ENCODE results near the gene MACROD2. TPM values are rescaled to one million over a fixed set of nuclear protein-coding genes. Genes with fewer than 3 reads are reported as not detected.

The MACROD2 gene
- total RNA-seq, 2 donors from 2014 or later: not detected

GRCh38 chr20:15060265-15061060, 1065.1 kb downstream of the MACROD2 start:
- no peak for ATAC-seq (replicated peaks in 1 of 2)
- H3K36me3 Mint-ChIP-seq (ENCODE audit: insufficient read depth in 2 of 2): peaks cover 0 to 2% of the 10 kb centered on the region in 2 donors

DNA sequence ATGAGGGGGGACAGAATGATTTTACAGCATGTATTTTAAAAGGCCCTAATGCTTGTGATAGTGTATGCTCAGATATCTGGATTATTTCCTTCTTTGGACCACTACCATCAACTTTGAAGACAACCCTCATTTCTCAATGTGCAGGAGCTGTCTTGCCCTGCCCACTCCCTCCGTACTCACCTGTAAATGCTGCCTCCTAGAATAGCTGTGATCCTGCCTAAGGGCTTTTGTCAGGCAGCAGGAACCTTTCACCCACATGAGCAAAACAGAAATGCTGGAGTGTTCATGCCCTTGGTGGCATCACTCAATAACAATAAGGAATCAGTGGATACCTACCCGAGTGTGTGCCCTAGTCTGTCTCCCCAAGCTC, 1065.7 kb downstream of the MACROD2 start:
- Mint-ChIP-seq H3K4me3 (no peak overlapping the region), H3K27ac (no peak overlapping the region), H3K9me3 (peaks cover 0 to 3% of the 10 kb centered on the region in 2 donors), H3K27me3 (ENCODE audit: low read depth) (no peaks in the 10 kb centered on the region), H3K36me3 (ENCODE audit: insufficient read depth in 2 of 2) (peaks cover 0 to 2% of the 10 kb centered on the region in 2 donors), H3K4me1 (ENCODE audit: low read depth) (no peaks in the 10 kb centered on the region)
- no peak for ATAC-seq (replicated peaks in 1 of 2)
- no peak for DNase-seq

More at GRCh38 chr20:15060265-15061060, 1065.1 kb downstream of the MACROD2 start:
- H3K4me3 Mint-ChIP-seq: no peak overlapping the region
- no peaks in the 10 kb centered on the region for H3K27me3 Mint-ChIP-seq (ENCODE audit: low read depth)
- H3K27ac Mint-ChIP-seq: no peak overlapping the region
- H3K4me1 Mint-ChIP-seq (ENCODE audit: low read depth): no peaks in the 10 kb centered on the region
- H3K9me3 Mint-ChIP-seq: peaks cover 0 to 3% of the 10 kb centered on the region in 2 donors
- no peak for DNase-seq

DNA sequence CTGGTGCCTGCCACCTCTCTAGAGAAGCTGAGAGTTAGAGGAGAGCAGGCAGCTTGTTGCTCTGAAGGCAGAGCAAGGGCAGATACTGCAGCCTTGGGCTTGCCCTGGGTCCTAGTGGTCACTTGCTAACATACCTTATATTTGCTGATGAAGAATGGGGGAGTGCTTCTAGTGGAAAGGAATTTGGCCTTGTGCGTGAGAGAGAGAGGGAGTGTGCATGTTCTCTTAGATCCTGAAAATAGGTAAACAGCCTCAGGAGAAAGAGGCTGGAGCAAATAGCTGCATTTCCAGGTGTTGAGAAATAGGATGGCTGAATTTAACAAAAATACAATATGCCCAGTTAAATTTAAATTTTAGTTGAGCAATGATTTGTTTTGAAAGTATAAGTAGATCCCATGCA, 1066.6 kb downstream of the MACROD2 start:
- Mint-ChIP-seq H3K27ac (no peak overlapping the region), H3K27me3 (ENCODE audit: low read depth) (no peaks in the 10 kb centered on the region), H3K36me3 (ENCODE audit: insufficient read depth in 2 of 2) (peaks cover 0 to 2% of the 10 kb centered on the region in 2 donors), H3K4me1 (ENCODE audit: low read depth) (no peaks in the 10 kb centered on the region), H3K4me3 (no peak overlapping the region), H3K9me3 (peaks cover 0 to 3% of the 10 kb centered on the region in 2 donors)
- ATAC-seq (replicated peaks in 1 of 2) (no peak), DNase-seq (no peak)

- Mint-ChIP-seq H3K36me3 (ENCODE audit: insufficient read depth in 2 of 2) (peaks cover 0 to 2% of the 10 kb centered on the region in 2 donors), H3K4me1 (ENCODE audit: low read depth) (no peaks in the 10 kb centered on the region), H3K9me3 (peaks cover 0 to 3% of the 10 kb centered on the region in 2 donors), H3K27ac (no peak overlapping the region), H3K4me3 (no peak overlapping the region), H3K27me3 (ENCODE audit: low read depth) (no peaks in the 10 kb centered on the region)
- ATAC-seq (replicated peaks in 1 of 2) (no peak), DNase-seq (no peak)
Measured at GRCh38 chr20:15063081-15063480, 1067.8 kb downstream of the MACROD2 start.

DNA sequence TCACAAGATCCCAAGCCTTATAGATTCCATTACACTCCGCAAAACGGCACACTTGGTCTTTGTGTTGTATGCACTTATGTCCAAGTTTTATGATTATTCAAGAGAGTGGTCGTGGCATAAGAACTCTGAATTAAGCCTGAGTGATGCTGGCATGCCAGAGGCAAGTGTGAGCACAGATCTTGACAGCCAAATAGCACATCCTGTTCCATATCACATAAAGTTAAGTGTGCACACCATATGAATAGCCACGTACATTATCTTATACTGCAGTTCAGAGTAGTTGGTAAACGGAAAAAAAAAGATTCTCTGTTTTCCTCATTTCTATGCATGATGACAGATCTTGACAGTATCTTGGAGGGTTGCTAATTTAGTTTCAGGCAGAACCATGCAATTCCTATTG, 1069.4 kb downstream of the MACROD2 start:
- no peaks in the 10 kb centered on the region for H3K4me1 Mint-ChIP-seq (ENCODE audit: low read depth)
- peaks cover 0 to 2% of the 10 kb centered on the region in 2 donors for H3K36me3 Mint-ChIP-seq (ENCODE audit: insufficient read depth in 2 of 2)
- H3K4me3 Mint-ChIP-seq: no peak overlapping the region
- no peak overlapping the region for H3K27ac Mint-ChIP-seq
- ATAC-seq (replicated peaks in 1 of 2) (no peak), DNase-seq (no peak)
- H3K27me3 Mint-ChIP-seq (ENCODE audit: low read depth): no peaks in the 10 kb centered on the region
- H3K9me3 Mint-ChIP-seq: peaks cover 5 to 8% of the 10 kb centered on the region in 2 donors

GRCh38 chr20:15065794-15066193, 1070.5 kb downstream of the MACROD2 start:
- H3K4me3 Mint-ChIP-seq: no peak overlapping the region
- H3K27me3 Mint-ChIP-seq (ENCODE audit: low read depth): no peaks in the 10 kb centered on the region
- peaks cover 5 to 10% of the 10 kb centered on the region in 2 donors for H3K9me3 Mint-ChIP-seq
- no peaks in the 10 kb centered on the region for H3K4me1 Mint-ChIP-seq (ENCODE audit: low read depth)
- DNase-seq: no peak
- no peak for ATAC-seq (replicated peaks in 1 of 2)
- peaks cover 0 to 2% of the 10 kb centered on the region in 2 donors for H3K36me3 Mint-ChIP-seq (ENCODE audit: insufficient read depth in 2 of 2)
- no peak overlapping the region for H3K27ac Mint-ChIP-seq

DNA sequence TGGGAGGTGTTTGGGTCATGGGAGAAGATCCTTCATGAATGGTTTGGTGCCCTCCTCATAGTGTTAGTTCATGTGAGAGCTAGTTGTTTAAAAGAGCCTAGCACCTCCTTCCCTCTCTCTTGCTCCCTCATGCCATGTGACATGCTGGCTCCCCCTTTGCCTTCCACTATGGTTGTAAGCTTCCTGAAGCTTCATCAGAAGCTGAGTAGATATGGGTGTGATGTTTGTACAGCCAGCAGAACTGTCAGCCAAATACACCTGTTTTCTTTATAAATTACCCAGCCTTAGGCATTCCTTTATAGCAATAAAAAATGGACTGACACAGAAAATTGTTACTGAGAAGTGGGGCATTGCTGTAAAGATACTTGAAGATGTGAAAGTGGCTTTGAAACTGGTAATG, 1073.2 kb downstream of the MACROD2 start:
- Mint-ChIP-seq H3K4me3 (no peak overlapping the region), H3K27me3 (ENCODE audit: low read depth) (no peaks in the 10 kb centered on the region), H3K36me3 (ENCODE audit: insufficient read depth in 2 of 2) (peaks cover 0 to 2% of the 10 kb centered on the region in 2 donors), H3K9me3 (peaks cover 5 to 8% of the 10 kb centered on the region in 2 donors), H3K4me1 (ENCODE audit: low read depth) (no peaks in the 10 kb centered on the region), H3K27ac (no peak overlapping the region)
- no peak for ATAC-seq (replicated peaks in 1 of 2)
- DNase-seq: no peak

- DNase-seq: no peak
- H3K36me3 Mint-ChIP-seq (ENCODE audit: insufficient read depth in 2 of 2): peaks cover 0 to 2% of the 10 kb centered on the region in 2 donors
- ATAC-seq (replicated peaks in 1 of 2): no peak
- no peaks in the 10 kb centered on the region for H3K4me1 Mint-ChIP-seq (ENCODE audit: low read depth)
- H3K4me3 Mint-ChIP-seq: no peak overlapping the region
- H3K27me3 Mint-ChIP-seq (ENCODE audit: low read depth): no peaks in the 10 kb centered on the region
- H3K9me3 Mint-ChIP-seq: peaks cover 5 to 8% of the 10 kb centered on the region in 2 donors
- H3K27ac Mint-ChIP-seq: no peak overlapping the region
Measured at GRCh38 chr20:15069355-15069754, 1074.0 kb downstream of the MACROD2 start.

DNA sequence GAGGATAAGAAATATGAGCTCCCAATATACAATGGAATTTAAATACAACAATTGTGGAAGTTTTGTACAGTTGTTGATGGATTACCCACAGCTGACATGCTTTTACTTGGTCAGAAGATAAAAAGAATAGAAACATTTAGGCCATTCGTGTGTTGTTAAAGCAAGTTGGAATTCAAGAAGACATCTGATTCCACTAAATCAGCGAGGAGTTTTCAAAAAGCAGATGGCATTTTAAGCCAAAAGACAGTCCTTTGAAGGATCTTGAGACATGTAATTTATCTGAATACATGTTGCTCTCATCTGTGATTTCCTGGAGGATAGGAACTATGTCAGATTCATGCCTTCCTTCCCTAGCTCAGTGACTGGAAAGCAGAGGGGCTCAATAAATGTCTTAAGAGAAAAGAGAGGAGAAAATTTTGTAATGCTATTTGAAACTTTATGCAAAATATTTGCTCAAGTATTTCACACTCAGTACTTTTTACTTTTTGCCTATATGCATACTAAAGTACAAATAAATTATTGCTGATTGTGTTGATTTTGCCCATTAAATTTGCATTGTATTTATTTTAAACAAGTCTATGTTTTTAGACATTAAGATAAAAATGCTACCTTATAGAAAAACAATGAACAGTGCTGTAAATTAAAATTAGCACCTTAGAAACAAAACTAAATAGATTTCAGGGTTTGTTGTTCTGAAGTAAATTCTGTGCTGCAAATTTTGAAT, 1075.9 kb downstream of the MACROD2 start:
- no peak for ATAC-seq (replicated peaks in 1 of 2)
- Mint-ChIP-seq H3K27ac (no peak overlapping the region), H3K4me1 (ENCODE audit: low read depth) (no peaks in the 10 kb centered on the region), H3K27me3 (ENCODE audit: low read depth) (no peaks in the 10 kb centered on the region), H3K36me3 (ENCODE audit: insufficient read depth in 2 of 2) (no peaks in the 10 kb centered on the region), H3K9me3 (peaks cover 7 to 10% of the 10 kb centered on the region in 2 donors), H3K4me3 (no peak overlapping the region)
- DNase-seq: no peak

DNA sequence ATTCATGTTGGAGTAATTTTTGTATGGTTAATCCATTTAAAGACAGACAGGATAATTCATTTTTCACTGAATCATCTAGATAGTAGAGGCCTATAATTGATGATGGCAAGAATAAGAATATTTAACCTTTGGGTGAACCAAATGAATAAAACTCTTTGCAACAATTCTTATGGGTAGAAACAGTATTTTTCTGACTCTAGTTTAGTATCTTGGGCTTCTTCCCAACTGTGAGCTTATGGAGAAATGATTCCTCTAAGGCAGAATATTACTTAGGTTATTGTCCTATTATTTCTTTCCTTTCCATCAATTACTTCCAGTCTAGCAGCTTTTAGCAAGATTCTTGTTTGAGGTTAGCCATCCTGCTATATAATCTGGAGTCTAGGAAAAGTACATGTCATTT, 1077.0 kb downstream of the MACROD2 start:
- H3K27ac Mint-ChIP-seq: no peak overlapping the region
- DNase-seq (no peak), ATAC-seq (replicated peaks in 1 of 2) (no peak)
- H3K27me3 Mint-ChIP-seq (ENCODE audit: low read depth): no peaks in the 10 kb centered on the region
- H3K9me3 Mint-ChIP-seq: peaks cover 7 to 10% of the 10 kb centered on the region in 2 donors
- no peaks in the 10 kb centered on the region for H3K4me1 Mint-ChIP-seq (ENCODE audit: low read depth)
- H3K4me3 Mint-ChIP-seq: no peak overlapping the region
- no peaks in the 10 kb centered on the region for H3K36me3 Mint-ChIP-seq (ENCODE audit: insufficient read depth in 2 of 2)

DNA sequence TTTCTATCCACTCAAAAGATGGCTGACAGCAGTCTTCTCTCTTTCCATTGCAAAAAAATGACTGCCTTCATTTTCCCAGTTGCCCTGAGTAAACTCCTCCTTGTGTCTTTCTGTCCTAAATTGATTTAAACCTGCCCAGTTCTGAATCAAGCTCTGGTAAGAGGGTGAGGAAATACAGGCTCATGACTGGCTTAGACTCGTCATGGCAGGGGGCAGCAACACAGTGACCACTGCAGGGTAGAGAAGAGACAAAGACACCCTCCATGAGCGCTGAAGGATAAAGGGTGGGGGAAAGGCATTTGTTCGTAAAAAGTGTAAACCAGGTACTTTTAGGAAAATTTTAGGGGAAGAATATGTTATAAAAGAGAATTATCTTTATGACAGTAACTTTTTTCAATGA, 1080.3 kb downstream of the MACROD2 start:
- Mint-ChIP-seq H3K4me1 (ENCODE audit: low read depth) (no peaks in the 10 kb centered on the region), H3K27me3 (ENCODE audit: low read depth) (no peaks in the 10 kb centered on the region), H3K4me3 (no peak overlapping the region), H3K27ac (no peak overlapping the region), H3K9me3 (peaks cover 2 to 3% of the 10 kb centered on the region in 2 donors), H3K36me3 (ENCODE audit: insufficient read depth in 2 of 2) (no peaks in the 10 kb centered on the region)
- ATAC-seq (replicated peaks in 1 of 2) (no peak), DNase-seq (no peak)

- Mint-ChIP-seq H3K9me3 (peaks cover 2 to 3% of the 10 kb centered on the region in 2 donors), H3K27ac (no peak overlapping the region), H3K36me3 (ENCODE audit: insufficient read depth in 2 of 2) (no peaks in the 10 kb centered on the region), H3K4me3 (no peak overlapping the region), H3K4me1 (ENCODE audit: low read depth) (no peaks in the 10 kb centered on the region), H3K27me3 (ENCODE audit: low read depth) (no peaks in the 10 kb centered on the region)
- ATAC-seq (replicated peaks in 1 of 2): no peak
- DNase-seq: no peak
Measured at GRCh38 chr20:15076785-15077184, 1081.5 kb downstream of the MACROD2 start.

GRCh38 chr20:15077733-15078250, 1082.5 kb downstream of the MACROD2 start:
- no peak for ATAC-seq (replicated peaks in 1 of 2)
- no peak for DNase-seq
- Mint-ChIP-seq H3K27me3 (ENCODE audit: low read depth) (no peaks in the 10 kb centered on the region), H3K9me3 (peaks cover 2 to 3% of the 10 kb centered on the region in 2 donors), H3K4me3 (no peak overlapping the region), H3K27ac (no peak overlapping the region), H3K36me3 (ENCODE audit: insufficient read depth in 2 of 2) (no peaks in the 10 kb centered on the region), H3K4me1 (ENCODE audit: low read depth) (no peaks in the 10 kb centered on the region)

All from activated T-cell treated with anti-CD3 and anti-CD28 coated beads, Interleukin-2, amount 50 U/mL, for 72 hours (primary cell).